GM12878 (cell line): ENCODE results near the gene EDNRB. TPM values are rescaled to one million over a fixed set of nuclear protein-coding genes. Genes with fewer than 3 reads are reported as not detected.

Experiments used
- ATAC-seq: fragments of 200-7000 bp; cut with Tn5 transposase; 3 replicates; pipeline ENCODE4 v1.9.1; 2020; ENCODE audit warnings: mild to moderate bottlenecking, moderate library complexity
- BruUV-seq: library from RNA; stranded (reverse); fragments of 400-500 nt; replicated peaks from 2 replicates; lab custom pipeline; 2021; lab: Mats Ljungman, UMichigan
- CTCF ChIA-PET: fragments of 300-600 bp; sonication (Branson Sonifier 250); formaldehyde crosslinking; extraction: SDS; loops from one replicate; lab custom pipeline; 2021; ENCODE audit warnings: inconsistent platforms; lab: Yijun Ruan, JAX
- POLR2A ChIA-PET: fragments of 350-600 bp; formaldehyde crosslinking; extraction: SDS; loops from one replicate; lab custom pipeline; 2021; ENCODE audit warnings: inconsistent platforms; lab: Charles Lee
- RAD21 ChIA-PET: fragments of 300-600 bp; sonication (Branson Sonifier 250); formaldehyde crosslinking; loops from one replicate; lab custom pipeline; 2023; ENCODE audit warnings: antibody characterized with exemption; ENCODE audit not compliant: unreplicated experiment; lab: Charles Lee
- SMC1A ChIA-PET: fragments of 300-600 bp; sonication (Branson Sonifier 250); formaldehyde crosslinking; loops from one replicate; lab custom pipeline; 2023; ENCODE audit not compliant: unreplicated experiment, uncharacterized antibody; lab: Charles Lee
- DNase-seq: peaks from one replicate; pipeline ENCODE4 v3.0.0-alpha.2; 2011; ENCODE audit warnings: low read depth, low spot score
- FAIRE-seq: peaks from 3 replicates; lab custom pipeline; 2011; peaks lifted over from hg19 to GRCh38; lab: Jason Lieb, UNC
- H2AFZ ChIP-seq: 2 replicates; pipeline ENCODE4 v1.6.0; 2011; ENCODE audit warnings: low read depth, low read length, control low read depth; ENCODE audit not compliant: control insufficient read depth
- H3K27ac ChIP-seq: 2 replicates; pipeline ENCODE4 v1.5.1; 2011; ENCODE audit warnings: control low read depth; ENCODE audit not compliant: control insufficient read depth, insufficient read depth
- H3K27me3 ChIP-seq, 2 experiments: replicated peaks in 1 of 2; 2 replicates each; pipeline versions ENCODE4 v1.6.0 to v1.6.1; 2011; ENCODE audit warnings: low read length in 1 of 2; ENCODE audit not compliant: control insufficient read depth in 2 of 2, insufficient read depth in 2 of 2
- H3K36me3 ChIP-seq, 2 experiments: 2 replicates each; pipeline ENCODE4 v1.5.1; 2011; ENCODE audit warnings: low read length in 1 of 2; ENCODE audit not compliant: control insufficient read depth in 2 of 2, insufficient read depth in 2 of 2
- H3K4me1 ChIP-seq: 2 replicates; pipeline ENCODE4 v1.6.1; 2011; ENCODE audit warnings: mild to moderate bottlenecking, low read length, moderate library complexity, mixed read lengths; ENCODE audit not compliant: control insufficient read depth, insufficient read depth
- H3K4me2 ChIP-seq: 2 replicates; pipeline ENCODE4 v1.6.0; 2011; ENCODE audit warnings: control low read depth; ENCODE audit not compliant: control insufficient read depth, insufficient read depth
- H3K4me3 ChIP-seq: fragments of 200-600 bp; sonication (generic); 2 replicates; pipeline ENCODE4 v1.5.1; 2016
- H3K79me2 ChIP-seq: 2 replicates; pipeline ENCODE4 v1.6.0; 2011; ENCODE audit warnings: low read length; ENCODE audit not compliant: control insufficient read depth, insufficient read depth
- H3K9ac ChIP-seq: 2 replicates; pipeline ENCODE4 v1.8.0; 2011; ENCODE audit warnings: low read length, control low read depth, mixed read lengths; ENCODE audit not compliant: control insufficient read depth, insufficient read depth
- H3K9me3 ChIP-seq: replicated peaks from 3 replicates; pipeline ENCODE4 v1.5.1; 2011; ENCODE audit warnings: mild to moderate bottlenecking, low read length; ENCODE audit not compliant: control insufficient read depth, insufficient read depth
- H4K20me1 ChIP-seq: 2 replicates; pipeline ENCODE4 v1.6.0; 2011; ENCODE audit not compliant: control insufficient read depth, insufficient read depth
- BCL11A ChIP-seq: IDR thresholded peaks from 2 replicates; pipeline ENCODE4 v1.6.1; 2011; ENCODE audit warnings: low read depth, low read length
- BRCA1 ChIP-seq: IDR thresholded peaks from 2 replicates; pipeline ENCODE4 v1.6.1; 2011; ENCODE audit warnings: low read depth, low read length, improper control_type of control experiment
- CREM ChIP-seq: IDR thresholded peaks from 2 replicates; pipeline ENCODE4 v1.6.1; 2014; ENCODE audit warnings: antibody characterized with exemption, low read depth
- ESRRA ChIP-seq: IDR thresholded peaks from 2 replicates; pipeline ENCODE4 v1.6.1; 2012; ENCODE audit warnings: mild to moderate bottlenecking, low read length, improper control_type of control experiment
- IKZF1 ChIP-seq: fragments of 450-650 bp; conservative IDR thresholded peaks from 2 replicates; pipeline ENCODE4 v1.6.1; 2017; ENCODE audit warnings: antibody characterized with exemption, mild to moderate bottlenecking
- KAT2A ChIP-seq: conservative IDR thresholded peaks from 2 replicates; pipeline ENCODE4 v1.6.1; 2011; ENCODE audit warnings: low read depth, low read length; ENCODE audit not compliant: control insufficient read depth
- KDM1A ChIP-seq: fragments of 200-600 bp; sonication (generic); IDR thresholded peaks from 2 replicates; pipeline ENCODE4 v1.6.1; 2016; ENCODE audit warnings: borderline replicate concordance
- MEF2A ChIP-seq: IDR thresholded peaks from 2 replicates; pipeline ENCODE4 v1.6.1; 2011; ENCODE audit warnings: low read depth, mild to moderate bottlenecking, low read length, moderate library complexity; ENCODE audit not compliant: insufficient read depth
- NFYA ChIP-seq: IDR thresholded peaks from 2 replicates; pipeline ENCODE4 v1.6.1; 2011; ENCODE audit warnings: low read depth, mild to moderate bottlenecking, low read length, improper control_type of control experiment, borderline replicate concordance
- NR2C2 ChIP-seq: IDR thresholded peaks from 2 replicates; pipeline ENCODE4 v1.6.1; 2011; ENCODE audit warnings: borderline replicate concordance, low read depth; ENCODE audit not compliant: control insufficient read depth, insufficient read length
- PAX5 ChIP-seq: IDR thresholded peaks from 2 replicates; pipeline ENCODE4 v1.6.1; 2011; ENCODE audit warnings: low read depth, low read length, borderline replicate concordance
- PKNOX1 ChIP-seq: fragments of 450-650 bp; IDR thresholded peaks from 2 replicates; pipeline ENCODE4 v1.6.1; 2016; ENCODE audit warnings: mild to moderate bottlenecking
- PML ChIP-seq: IDR thresholded peaks from 2 replicates; pipeline ENCODE4 v1.6.1; 2012; ENCODE audit warnings: low read length, inconsistent platforms
- POLR2AphosphoS2 ChIP-seq: IDR thresholded peaks from 2 replicates; pipeline ENCODE4 v1.6.1; 2011; ENCODE audit warnings: low read depth, mild to moderate bottlenecking, low read length, improper control_type of control experiment, moderate library complexity
- RCOR1 ChIP-seq: conservative IDR thresholded peaks from 2 replicates; pipeline ENCODE4 v1.6.1; 2012; ENCODE audit warnings: low read depth, low read length, improper control_type of control experiment
- RUNX3 ChIP-seq: IDR thresholded peaks from 2 replicates; pipeline ENCODE4 v1.6.1; 2012; ENCODE audit warnings: low read length, inconsistent platforms
- SMAD5 ChIP-seq: IDR thresholded peaks from 2 replicates; pipeline ENCODE4 v1.6.1; 2016; ENCODE audit warnings: antibody characterized with exemption, low read depth
- ZNF207 ChIP-seq: fragments of 450-650 bp; IDR thresholded peaks from 2 replicates; pipeline ENCODE4 v1.6.1; 2014; ENCODE audit warnings: antibody characterized with exemption, mild to moderate bottlenecking, borderline replicate concordance
- WGBS: methylation state at CpG from one replicate; pipeline ENCODE4 v1.1.6; 2016; ENCODE audit warnings: low lambda C conversion rate; ENCODE audit not compliant: insufficient replicate concordance, insufficient coverage; ENCODE audit errors: missing lambda C conversion rate; 5-methylcytosine and 5-hydroxymethylcytosine counted together
- in situ Hi-C: fragments of 300-500 bp; cut with MboI; formaldehyde crosslinking; loops from 9 replicates; pipeline ENCODE4 v1.14.3; 2018; ENCODE audit warnings: mixed read lengths
- intact Hi-C: fragments of 100-400 bp; cut with micrococcal nuclease; formaldehyde crosslinking; loops from one replicate; pipeline ENCODE4 v1.14.2; 2022; ENCODE audit not compliant: unreplicated experiment
- polyA plus RNA-seq, 11 experiments: library from polyadenylated mRNA; depleted of rRNA in 4 of 11; unstranded in 6 of 11; stranded (reverse) in 5 of 11; fragments of >200 nt; fragmentation: Nextera tagmentation in 4 of 11; fragmentation: Illumina TruSeq in 1 of 11; extraction: Ambion mirVana in 4 of 11; extraction: Trizol in 1 of 11; gene quantifications; 1 replicate in 1 of 11; 2 replicates in 10 of 11; pipeline versions ENCODE4 v1.2.1 to v1.2.3, GENCODE V29; 2011 to 2016; ENCODE audit warnings: inconsistent platforms in 2 of 11, missing spikeins in 2 of 11, low read depth in 1 of 11
- total RNA-seq, 4 experiments: library from RNA; depleted of rRNA in 3 of 4; stranded (reverse); fragments of >200 nt in 3 of 4; fragmentation: Illumina TruSeq in 1 of 4; extraction: Trizol in 1 of 4; gene quantifications; 2 replicates each; pipeline versions ENCODE4 v1.2.1 to v1.2.3, GENCODE V29; 2013 to 2021
- TF ChIP-seq, protein P1 (sequence below): IDR thresholded peaks from 2 replicates; pipeline ENCODE4 v1.6.1; 2011; ENCODE audit warnings: low read depth, mild to moderate bottlenecking, low read length, moderate library complexity, borderline replicate concordance; ENCODE audit errors: extremely low read depth

The EDNRB gene
- total and polyA plus RNA-seq, 10 of the 15 experiments (the other 5 are each of a cell fraction or from before 2014, with no cell fraction given): not detected

DNA sequence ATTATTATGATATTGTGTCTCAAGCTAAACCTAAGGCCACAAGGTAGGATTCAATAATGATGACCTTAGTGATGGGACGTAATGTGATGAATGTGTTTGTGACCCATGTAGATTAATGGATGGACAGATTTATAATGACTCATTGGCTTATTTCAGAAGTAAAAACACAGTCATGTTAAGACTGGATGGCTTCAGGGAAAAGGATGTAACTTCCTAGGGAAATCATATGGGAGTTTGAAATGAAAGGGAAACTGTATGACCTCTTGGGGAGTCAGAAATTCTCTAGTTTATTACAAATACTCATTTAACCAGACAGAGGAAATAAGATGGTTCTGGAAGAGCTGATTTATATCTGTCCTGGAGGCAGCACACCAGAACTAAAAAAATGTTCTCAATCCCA, 2.9 kb downstream of the EDNRB start:
- Histone ChIP-seq H3K4me1 (no peaks in the 10 kb centered on the region), H3K4me3 (no peak overlapping the region), H3K9ac (no peak overlapping the region), H3K27me3 (peaks cover 6 to 10% of the 10 kb centered on the region in 2 experiments; a peak in 3 of 4 replicates), H3K9me3 (no peaks in the 10 kb centered on the region), H3K27ac (no peak overlapping the region), H4K20me1 (no peaks in the 10 kb centered on the region), H2AFZ (no peak overlapping the region), H3K4me2 (no peak overlapping the region), H3K36me3 (no peaks in the 10 kb centered on the region), H3K79me2 (no peaks in the 10 kb centered on the region)
- in situ Hi-C loops: no loop called here
- FAIRE-seq (peak; percentile 35), ATAC-seq (no peak), DNase-seq (no peak)
- WGBS: 88% methylated on average over 1 of the region's 1 CpG
- RAD21 ChIA-PET: no interaction called here
- SMC1A ChIA-PET: interaction anchor here (1.1 to 1.9 kb wide), 3 partner anchors 13 to 70 kb away, joined by 3 to 6 read pairs (median 4); no protein-coding TSS in a partner anchor
- TF ChIP-seq NR2C2 (no peak), NFYA (no peak), RCOR1 (no peak), PAX5 (no peak), KDM1A (no peak), ZNF207 (no peak), MEF2A (no peak), BRCA1 (no peak), IKZF1 (no peak), RUNX3 (no peak), KAT2A (no peak), POLR2AphosphoS2 (no peak), SMAD5 (no peak), PML (no peak), ESRRA (no peak), PKNOX1 (no peak), BCL11A (no peak), CREM (no peak)
- TF ChIP-seq, protein P1, sequence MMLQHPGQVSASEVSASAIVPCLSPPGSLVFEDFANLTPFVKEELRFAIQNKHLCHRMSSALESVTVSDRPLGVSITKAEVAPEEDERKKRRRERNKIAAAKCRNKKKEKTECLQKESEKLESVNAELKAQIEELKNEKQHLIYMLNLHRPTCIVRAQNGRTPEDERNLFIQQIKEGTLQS: no peak
- POLR2A ChIA-PET: no interaction called here
- intact Hi-C loops: no loop called here
- CTCF ChIA-PET: no interaction called here
- BruUV-seq: no TSS peak
